GM18511 (cell line): ENCODE results near the gene TYW1.
"Not testable (repeated sequence)": the region's sequence is repeated elsewhere in the genome, so short reads cannot be mapped to it uniquely, and the experiment has no call there.

Experiments
- ATAC-seq: cut with Tn5 transposase; IDR thresholded peaks from one replicate; pipeline ENCODE4 v1.9.1; 2021; ENCODE audit warnings: mild to moderate bottlenecking, moderate library complexity; ENCODE audit not compliant: unreplicated experiment

The TYW1 gene, protein sequence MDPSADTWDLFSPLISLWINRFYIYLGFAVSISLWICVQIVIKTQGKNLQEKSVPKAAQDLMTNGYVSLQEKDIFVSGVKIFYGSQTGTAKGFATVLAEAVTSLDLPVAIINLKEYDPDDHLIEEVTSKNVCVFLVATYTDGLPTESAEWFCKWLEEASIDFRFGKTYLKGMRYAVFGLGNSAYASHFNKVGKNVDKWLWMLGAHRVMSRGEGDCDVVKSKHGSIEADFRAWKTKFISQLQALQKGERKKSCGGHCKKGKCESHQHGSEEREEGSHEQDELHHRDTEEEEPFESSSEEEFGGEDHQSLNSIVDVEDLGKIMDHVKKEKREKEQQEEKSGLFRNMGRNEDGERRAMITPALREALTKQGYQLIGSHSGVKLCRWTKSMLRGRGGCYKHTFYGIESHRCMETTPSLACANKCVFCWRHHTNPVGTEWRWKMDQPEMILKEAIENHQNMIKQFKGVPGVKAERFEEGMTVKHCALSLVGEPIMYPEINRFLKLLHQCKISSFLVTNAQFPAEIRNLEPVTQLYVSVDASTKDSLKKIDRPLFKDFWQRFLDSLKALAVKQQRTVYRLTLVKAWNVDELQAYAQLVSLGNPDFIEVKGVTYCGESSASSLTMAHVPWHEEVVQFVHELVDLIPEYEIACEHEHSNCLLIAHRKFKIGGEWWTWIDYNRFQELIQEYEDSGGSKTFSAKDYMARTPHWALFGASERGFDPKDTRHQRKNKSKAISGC

DNA sequence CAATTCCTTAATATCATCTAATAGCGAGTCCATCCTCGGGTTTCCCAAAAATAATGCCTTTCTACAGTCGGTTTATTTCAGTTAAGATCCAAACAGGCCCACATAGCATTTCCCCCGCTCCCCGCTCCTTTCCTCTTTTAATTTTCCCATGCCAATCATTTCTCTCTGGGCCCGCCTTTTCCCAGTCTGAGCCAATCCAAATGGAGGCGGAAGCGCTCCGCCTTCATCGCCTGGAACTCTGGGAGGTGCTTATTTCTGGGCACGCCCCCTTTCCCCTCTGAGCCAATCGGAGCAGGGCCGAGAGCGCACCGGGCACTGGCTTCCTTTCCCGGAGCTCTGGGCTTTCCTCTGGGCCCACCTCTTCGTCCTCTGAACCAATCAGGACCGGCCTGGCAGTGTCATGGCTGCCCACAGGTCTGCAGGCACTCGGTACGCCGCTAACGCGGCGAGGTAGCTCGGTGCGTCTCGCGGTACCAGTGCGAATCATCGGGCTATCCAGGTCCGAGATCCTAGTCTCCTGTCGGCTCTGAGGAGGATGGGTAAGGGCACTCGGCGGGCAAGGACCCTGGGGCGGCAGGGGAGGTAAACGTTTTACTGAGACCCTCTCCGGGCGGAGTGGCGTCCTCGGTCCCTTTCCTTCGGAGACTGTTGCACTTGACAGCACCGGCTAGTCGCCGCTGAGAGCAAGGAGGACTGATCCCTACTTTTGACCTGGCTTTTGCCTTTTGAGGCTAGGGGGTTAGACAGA, at the start of gene TYW1:
Gene TYW1, plus strand, starts transcription at position 390 of the 748 bp plus-strand sequence. Its CDS starts 146 bp downstream, at position 536.
- ATAC-seq, result peak; percentile 90

DNA sequence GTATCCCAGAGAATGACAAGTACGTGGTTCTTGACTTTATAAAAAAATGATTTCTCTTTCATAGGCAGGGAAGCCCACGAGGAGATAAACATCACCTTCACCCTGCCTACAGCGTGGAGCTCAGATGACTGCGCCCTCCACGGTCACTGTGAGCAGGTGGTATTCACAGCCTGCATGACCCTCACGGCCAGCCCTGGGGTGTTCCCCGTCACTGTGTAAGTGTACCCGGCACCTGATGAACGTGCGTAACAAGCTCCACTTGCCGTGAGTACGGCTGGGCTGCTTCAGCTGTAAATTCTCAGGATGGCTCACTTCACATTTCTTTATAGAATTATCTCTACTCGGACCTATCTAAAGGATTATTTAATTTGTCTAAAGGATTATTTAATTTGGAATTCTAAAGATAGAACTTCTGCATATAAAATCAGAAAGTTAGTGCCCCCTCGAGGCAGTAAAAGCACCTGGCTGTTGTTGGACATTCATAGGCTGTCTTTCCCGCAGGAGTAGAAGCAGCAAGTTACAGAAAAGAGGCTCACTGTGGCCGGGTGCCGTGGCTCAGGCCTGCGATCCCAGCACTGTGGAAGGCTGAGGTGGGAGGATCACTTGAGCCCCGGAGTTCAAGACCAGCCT, 48.0 kb upstream of the TYW1 start:
- ATAC-seq, result no peak

DNA sequence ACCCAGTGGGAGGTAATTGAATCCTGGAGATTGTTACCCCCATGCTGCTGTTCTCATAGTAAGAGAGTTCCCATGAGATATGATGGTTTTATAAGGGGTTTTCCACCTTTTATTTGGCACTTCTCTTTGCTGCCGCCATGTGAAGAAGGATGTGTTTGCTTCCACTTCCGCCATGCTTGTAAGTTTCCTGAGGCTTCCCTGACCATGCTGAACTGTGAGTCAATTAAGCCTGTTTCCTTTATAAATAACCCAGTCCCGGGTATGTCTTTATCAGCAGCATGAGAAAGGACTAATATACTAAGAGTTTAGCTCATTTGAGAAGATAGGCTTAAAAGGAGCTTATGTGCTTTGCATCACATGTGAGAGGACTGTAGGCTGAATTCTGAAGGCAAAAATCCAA, 46.3 kb upstream of the TYW1 start:
- ATAC-seq, result no peak

DNA sequence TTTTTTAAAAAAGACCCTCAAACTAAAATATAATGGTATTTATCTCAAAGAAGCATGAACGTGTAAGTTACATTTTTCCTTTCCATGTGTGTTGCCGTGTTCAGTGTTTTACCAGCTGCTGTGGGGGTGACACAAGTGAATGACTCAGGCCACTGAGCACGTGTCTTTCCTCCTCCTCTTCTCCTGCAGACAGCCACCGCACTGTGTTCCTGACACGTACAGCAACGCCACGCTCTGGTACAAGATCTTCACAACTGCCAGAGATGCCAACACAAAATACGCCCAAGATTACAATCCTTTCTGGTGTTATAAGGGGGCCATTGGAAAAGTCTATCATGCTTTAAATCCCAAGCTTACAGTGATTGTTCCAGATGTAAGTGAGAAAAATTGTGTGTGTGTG, 45.9 kb upstream of the TYW1 start:
- ATAC-seq, result no peak

DNA sequence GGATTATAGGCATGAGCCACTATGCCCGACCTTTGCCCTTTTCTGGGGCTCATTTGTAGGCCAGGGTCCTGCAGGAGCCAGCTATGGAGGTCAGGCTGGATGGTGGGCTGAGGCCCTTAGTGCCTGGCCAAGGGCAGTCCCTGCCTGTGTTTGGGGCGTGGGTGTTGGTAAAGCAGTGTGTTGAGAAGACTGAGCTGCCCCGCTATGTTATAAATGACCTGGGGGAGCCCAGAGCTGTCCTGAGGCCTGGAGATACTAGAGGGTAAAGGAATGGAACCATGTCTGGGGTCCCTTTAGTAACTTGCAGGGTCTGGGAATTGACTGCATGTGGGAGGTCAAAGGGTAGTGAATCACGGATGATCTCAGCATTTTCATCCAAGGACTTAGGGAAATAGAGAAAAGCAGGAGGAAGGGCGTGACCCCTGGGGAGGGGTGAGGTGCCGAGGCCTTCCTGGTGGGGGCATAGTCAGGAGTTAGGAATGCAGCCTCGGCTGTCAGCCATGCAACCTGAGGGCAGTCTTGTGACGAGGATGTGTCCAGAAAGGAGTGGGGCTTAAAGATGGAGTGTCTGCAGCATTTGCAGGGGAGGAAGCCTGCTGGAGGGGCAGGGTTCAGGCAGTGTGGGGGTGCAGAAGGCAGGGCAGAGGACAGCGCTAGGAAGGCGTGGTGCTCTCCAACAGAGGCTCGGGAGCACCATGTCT, 44.1 kb upstream of the TYW1 start:
- ATAC-seq, result no peak

DNA sequence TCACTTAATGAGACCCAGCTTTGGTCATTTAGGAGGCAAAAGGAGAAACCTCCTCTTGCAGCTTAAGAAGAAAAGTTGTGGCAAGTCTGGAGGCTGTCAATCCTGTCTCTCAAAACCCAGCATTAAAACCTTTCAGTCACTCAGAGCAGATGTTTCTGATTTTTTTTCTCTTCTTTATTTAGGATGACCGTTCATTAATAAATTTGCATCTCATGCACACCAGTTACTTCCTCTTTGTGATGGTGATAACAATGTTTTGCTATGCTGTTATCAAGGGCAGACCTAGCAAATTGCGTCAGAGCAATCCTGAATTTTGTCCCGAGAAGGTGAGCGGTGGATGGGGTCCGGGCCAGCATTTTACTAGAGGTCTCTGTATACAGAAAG, 43.6 kb upstream of the TYW1 start:
- no peak for ATAC-seq

DNA sequence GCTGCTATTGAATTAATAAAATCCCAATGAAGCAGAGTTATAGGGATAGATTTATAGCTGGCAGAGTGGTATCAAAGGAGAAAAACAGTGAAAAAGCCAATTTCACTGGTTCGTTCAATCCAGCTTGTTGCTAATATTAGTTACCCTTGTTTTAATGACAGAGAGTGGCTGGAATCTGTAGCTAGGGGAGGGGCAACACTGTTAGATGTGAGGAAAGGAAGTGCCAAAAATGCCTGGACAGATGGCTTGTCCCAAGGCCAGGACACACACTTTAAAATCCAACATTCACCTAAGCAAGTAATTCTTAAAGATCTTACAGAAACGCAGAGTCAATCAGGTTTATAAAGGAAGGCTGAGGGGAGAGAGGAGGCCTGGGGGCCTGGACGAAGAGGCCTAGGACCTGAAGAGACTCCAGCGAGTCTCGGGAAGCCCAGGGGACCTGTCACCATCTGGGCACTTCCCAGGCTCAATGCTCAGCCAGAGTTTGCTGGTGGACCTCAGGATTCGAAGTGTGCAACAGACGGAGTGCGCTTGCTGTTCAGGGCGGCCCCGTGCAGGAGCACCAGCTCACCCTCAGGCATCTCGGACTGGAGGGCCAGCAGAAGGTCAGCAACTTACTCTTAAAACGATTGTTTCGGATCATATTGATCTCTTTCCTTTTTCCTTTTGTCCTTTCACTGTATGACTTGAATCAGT, 38.9 kb upstream of the TYW1 start:
- no peak for ATAC-seq

DNA sequence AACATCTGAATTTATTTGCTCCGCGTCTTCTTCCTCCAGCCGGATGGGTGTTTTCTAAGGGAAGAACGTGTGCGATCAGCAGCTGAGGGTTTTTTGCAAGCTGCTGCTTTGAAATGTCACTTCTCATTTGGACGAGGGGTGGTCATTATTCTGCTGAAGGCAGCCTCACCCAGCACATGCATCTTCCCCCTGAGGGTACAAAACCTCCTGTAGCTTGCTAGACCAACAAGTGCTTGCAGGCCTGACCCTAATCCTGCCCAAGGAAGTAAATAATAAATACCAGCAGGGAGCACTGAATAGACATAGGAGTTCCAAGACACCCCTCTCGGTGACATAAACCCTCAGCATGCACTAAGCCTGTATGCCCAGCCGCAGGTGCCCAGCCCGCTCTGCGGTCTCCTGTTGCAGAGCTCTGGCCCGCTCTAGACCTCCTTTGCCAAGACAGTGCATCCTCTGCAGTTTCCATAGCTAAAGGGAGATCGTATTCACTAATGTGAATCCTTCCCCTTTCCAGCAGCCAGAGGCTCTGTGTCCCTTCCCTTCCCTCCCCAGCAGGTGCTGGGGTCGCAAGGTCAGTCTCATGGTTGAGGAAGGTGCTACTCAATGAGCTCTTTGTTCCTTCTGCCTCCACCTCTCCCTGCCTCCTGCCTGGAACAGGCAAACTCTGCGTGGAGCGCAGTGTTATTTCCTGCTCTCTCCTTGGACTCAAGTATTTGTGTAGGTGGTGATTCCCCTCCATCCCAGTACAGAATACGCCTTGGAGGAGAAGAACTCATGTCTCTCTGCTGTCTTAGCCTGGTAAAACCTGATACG, 37.9 kb upstream of the TYW1 start:
- ATAC-seq, result no peak

DNA sequence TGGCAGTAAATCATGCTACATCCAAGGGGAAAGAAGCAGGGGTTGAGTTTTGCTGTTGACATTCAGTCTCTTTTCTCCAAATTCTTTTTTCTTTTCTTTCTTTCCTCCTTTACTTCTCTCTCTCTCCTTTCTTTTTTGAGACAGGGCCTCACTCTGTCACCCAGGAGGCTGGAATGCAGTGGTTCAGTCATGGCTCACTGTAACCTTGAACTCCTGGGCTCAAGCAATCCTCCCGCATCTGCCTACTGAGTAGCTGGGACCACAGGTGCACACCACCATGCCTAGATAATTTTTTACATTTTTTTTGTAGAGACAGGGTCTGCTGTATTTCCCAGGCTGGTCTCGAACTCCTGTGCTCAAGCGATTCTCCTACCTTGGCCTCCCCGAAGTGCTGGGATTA, 36.4 kb upstream of the TYW1 start:
- no peak for ATAC-seq

DNA sequence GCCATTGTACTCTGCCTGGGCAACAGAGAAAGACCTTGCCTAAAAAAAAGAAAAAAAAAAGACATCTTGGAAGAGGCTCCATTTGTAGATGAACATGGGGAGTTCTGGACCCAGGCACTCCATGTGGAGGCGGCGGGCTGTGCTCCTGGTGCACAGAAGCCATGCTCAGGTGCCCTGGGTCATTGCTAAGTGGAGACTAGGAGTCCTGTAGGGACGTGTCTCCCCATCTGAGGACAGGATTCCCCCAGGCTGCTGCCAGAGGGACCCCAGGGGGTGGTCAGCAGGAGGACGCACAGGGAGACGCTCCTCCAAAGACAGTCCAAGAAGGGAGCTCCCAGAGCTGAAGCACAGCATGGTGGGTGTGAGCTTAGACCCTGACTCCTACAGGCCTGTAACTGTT, 35.5 kb upstream of the TYW1 start:
- no peak for ATAC-seq

DNA sequence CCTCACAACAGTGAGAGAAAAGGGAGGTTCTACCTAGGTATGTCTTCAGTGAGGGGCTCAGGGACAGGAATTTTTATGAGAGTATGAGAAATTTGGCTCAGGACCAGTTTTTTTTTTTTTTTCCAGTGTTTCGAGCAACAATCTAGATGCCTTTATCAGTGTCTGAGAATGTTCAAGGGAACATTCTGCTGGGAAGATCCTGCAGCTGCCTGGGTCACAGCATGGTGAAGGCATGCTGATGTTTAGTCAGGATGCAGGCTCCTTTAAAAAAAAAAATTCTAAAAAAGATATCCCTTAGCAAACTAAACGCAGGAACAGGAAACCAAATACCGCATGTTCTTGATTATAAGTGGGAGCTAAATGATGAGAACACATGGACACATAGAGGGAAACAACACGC, 32.2 kb upstream of the TYW1 start:
- ATAC-seq, result no peak

DNA sequence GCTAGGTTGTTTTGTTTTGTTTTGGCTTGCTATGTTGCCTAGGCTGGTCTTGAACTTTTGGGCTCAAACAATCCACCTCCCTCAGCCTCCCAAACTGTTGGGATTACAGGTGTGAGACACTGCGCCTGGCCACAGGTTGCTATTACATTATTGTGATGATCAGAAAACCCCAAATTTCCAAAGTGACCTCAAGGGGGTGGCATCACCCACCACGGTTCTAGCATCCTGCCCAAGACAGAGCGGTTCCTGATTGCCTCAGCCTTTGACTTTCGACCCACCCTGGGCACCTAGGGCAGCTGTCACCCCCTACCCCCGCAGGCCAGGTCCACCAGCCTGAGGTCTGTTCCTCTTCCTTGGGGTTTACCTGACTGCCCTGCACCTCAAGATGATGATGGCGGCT, 29.6 kb upstream of the TYW1 start:
- no peak for ATAC-seq

DNA sequence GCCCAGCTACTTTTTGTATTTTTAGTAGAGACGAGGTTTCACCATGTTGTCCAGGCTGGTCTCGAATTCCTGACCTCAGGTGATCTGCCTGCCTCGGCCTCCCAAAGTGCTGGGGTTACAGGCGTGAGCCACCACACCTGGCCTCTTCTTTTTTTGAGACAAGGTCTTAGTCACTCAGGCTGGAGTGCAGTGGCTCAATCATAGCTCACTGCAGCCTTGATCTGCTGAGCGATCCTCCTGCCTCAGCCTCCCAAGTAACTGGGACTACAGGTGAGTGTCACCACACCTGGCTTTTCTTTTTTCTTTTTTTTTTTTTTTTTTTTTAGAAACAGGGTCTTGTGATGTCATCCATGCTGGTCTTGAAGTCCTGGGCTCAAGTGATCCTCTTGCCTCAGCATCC, 27.6 kb upstream of the TYW1 start:
- not testable (repeated sequence) for ATAC-seq

DNA sequence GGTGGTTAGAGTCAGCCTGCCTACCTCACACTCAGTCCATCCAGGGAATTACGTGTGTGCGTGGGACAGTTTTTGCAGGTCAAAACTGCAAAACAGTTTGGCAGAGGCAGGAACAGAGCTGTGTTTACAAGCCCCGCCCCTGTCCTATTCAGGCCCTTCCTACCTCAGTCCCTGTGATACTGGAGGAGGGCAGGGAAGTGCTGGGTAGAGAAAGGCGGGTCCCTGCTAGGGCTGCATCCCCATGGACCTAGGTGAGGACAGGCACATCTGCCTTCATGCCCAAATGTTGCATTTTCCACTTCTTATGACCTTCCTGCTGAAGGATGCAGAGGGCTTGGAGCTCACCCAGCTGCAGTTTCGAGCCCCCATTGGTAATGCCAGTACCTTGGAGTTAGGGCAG, 26.3 kb upstream of the TYW1 start:
- ATAC-seq, result no peak

DNA sequence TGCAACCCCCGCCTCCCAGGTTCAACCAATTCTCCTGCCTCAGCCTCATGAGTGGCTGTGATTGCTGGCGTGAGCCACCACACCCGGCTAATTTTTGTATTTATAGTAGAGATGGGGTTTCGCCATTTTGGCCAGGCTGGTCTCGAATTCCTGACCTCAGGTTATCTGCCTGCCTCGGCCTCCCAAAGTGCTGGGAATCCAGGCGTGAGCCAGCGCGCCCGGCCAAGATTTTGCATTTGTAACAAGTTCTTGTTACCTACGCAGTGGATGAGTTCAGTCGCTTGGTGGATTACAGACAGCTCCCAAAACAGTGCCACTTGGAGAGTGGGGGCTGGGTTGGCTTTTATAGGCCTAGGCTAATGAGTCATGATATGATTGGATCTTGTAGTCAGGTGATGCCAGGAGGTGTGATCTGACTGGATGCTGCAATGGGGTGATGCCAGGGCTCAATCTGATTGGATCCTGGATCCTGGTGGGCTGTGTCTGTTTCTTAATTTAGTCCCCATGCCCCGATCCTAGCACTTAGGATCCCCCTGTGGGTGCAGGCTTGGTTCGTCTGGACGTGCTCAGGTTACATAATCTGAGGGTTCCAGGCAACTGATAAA, 21.5 kb upstream of the TYW1 start:
- ATAC-seq, result no peak

DNA sequence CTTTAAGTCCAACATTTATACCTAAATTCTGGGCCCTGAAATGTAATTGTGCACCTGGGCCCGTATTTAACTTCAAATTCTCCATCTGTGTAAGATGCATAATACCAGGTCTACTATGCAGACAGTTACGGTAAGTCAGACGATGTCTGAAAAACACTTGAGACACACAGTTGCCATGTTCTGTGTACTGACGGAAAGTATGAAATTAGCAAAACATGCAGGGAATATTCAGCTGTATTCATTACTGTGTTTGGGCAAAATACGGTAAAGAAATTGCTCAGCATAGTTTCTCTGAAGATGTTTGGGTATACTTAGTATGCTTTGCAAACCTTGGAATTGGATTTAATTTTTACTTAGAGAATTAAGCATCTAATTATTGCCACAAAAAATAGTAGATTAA, 18.3 kb upstream of the TYW1 start:
- not testable (repeated sequence) for ATAC-seq

DNA sequence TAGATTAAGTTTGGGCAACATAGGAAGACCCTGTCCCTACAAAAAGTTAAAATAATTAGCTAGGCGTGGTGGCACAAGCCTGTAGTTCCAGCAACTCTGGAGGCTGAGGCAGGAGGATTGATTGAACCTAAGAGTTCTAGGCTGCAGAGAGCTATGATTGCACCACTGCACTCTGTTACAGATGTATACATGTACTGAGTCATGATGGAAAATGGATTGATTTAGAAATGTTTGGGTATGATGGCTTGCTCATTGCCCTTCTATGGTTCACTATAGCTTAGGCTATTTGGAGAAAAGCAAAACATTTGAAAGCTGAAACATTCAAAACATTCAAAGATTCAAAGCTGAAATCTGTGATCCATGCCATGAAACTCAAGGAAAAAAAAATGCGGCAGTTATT, 17.6 kb upstream of the TYW1 start:
- ATAC-seq, result not testable (repeated sequence)

DNA sequence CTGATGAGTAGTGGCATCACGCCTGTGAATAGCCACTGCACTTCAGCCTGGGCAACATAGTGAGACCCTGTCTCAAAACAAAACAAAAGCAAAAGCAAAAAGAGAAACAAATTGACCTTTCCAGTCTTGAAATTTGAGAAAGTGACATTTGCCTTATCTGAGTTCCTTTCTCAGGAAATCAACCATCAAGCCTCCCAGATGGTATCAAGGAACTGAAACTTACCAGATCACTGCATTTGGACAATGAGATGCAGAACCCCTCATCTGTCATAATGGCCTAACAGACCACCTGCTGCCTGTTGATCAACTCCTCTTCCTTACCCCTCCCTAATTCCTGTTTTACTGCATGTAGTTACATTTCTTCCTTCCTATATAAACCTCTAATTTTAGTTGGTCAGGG, 16.3 kb upstream of the TYW1 start:
- not testable (repeated sequence) for ATAC-seq

DNA sequence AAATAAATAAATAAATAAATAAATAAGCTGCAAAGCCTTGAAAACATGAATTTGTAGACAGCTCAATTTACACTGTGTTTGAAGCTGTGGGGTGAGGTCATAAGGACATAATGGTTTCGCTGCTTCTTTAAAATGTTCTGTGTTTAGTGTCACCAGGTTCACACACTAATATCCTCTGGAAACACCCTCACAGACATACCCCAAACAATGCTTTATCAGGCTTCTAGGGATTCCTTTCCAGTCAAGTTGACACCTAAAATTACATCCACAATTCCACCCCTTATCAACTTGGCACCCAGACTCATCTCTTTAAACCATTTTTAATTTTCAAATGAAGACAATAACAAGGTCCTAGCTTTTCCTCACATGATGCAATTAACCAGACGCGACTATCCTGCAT, 7.1 kb upstream of the TYW1 start:
- ATAC-seq, result not testable (repeated sequence)
